Transverse colon (tissue), 4 donors: ENCODE data around the gene RAD21L1. TPM values are rescaled to one million over a fixed set of nuclear protein-coding genes. Genes with fewer than 3 reads are reported as not detected.

ENCODE experiments used
- DNase-seq: peaks from one replicate; pipeline ENCODE4 v3.0.0-alpha.2; 2019
- H3K27ac ChIP-seq, 4 donors: fragments of 200-600 bp; sonication (generic); 2 replicates each; pipeline ENCODE4 v1.5.1; 2016 to 2018; ENCODE audit warnings: inconsistent platforms in 4 of 4
- H3K27me3 ChIP-seq: fragments of 200-600 bp; sonication (generic); 2 replicates; pipeline ENCODE4 v1.5.1; 2017; ENCODE audit warnings: inconsistent platforms
- H3K36me3 ChIP-seq, 4 donors: fragments of 200-600 bp; sonication (generic); 2 replicates each; pipeline ENCODE4 v1.5.1; 2017 to 2019; ENCODE audit warnings: inconsistent platforms in 4 of 4
- H3K4me1 ChIP-seq, 4 donors: fragments of 200-600 bp; sonication (generic); 2 replicates each; pipeline ENCODE4 v1.5.1; 2017 to 2020; ENCODE audit warnings: inconsistent platforms in 4 of 4
- H3K4me3 ChIP-seq, 4 donors: fragments of 200-600 bp; sonication (generic); 1 replicate in 1 of 4; 2 replicates in 3 of 4; pipeline versions ENCODE4 v1.5.1 to v1.6.1; 2017 to 2019; ENCODE audit warnings: inconsistent platforms in 4 of 4
- H3K9me3 ChIP-seq, 2 donors: fragments of 200-600 bp; sonication (generic); 2 replicates each; pipeline ENCODE4 v1.5.1; 2017 to 2019; ENCODE audit warnings: inconsistent platforms in 2 of 2
- CTCF ChIP-seq, 5 experiments: fragments of 200-600 bp in 3 of 5; fragments of 450-650 bp in 2 of 5; sonication (generic) in 3 of 5; IDR thresholded peaks; 1 replicate in 2 of 5; 2 replicates in 3 of 5; pipeline ENCODE4 v1.5.1; 2016 to 2017; ENCODE audit warnings: antibody characterized with exemption in 5 of 5, inconsistent platforms in 3 of 5, mild to moderate bottlenecking in 2 of 5, moderate library complexity in 1 of 5
- EP300 ChIP-seq: sonication (generic); formaldehyde crosslinking; IDR thresholded peaks from one replicate; pipeline ENCODE4 v1.6.1; 2017; ENCODE audit warnings: antibody characterized with exemption, low read depth
- POLR2A ChIP-seq: fragments of 450-650 bp; IDR thresholded peaks from one replicate; pipeline ENCODE4 v1.6.1; 2016; ENCODE audit warnings: antibody characterized with exemption, mild to moderate bottlenecking, moderate library complexity
- POLR2AphosphoS5 ChIP-seq, 3 donors: sonication (generic); formaldehyde crosslinking; IDR thresholded peaks; one replicate each; pipeline ENCODE4 v1.6.1; 2016; ENCODE audit warnings: antibody characterized with exemption in 3 of 3
- WGBS, 2 donors: methylation state at CpG; one replicate each; pipeline ENCODE4 v1.1.5; 2018; ENCODE audit warnings: low coverage in 1 of 2; 5-methylcytosine and 5-hydroxymethylcytosine counted together
- in situ Hi-C, 4 donors: fragments of 200-750 bp; cut with MboI; loops; one replicate each; pipeline versions ENCODE4 v1.15.0 to v1.15.1; 2017; ENCODE audit warnings: low sequenced_read_pairs in 3 of 4, low pct_ligation_motif_present in 1 of 4, low pct_unique_long_range_greater_than_20kb in 1 of 4
- intact Hi-C: fragments of 100-400 bp; cut with DNase I; formaldehyde crosslinking; loops from one replicate; pipeline ENCODE4 v1.15.1; 2023; ENCODE audit warnings: low total_unique reads
- total RNA-seq, 4 donors: library from RNA; depleted of rRNA; stranded (reverse); fragments of >200 nt; gene quantifications; one replicate each; pipeline ENCODE4 v1.1.0, GENCODE V29; 2016

The RAD21L1 gene
- total RNA-seq, 4 donors from 2014 or later: not detected

GRCh38 chr20:1199964-1200363 is 25.9 kb upstream of the RAD21L1 start:
- TF ChIP-seq POLR2AphosphoS5 (IDR thresholded peaks at IDR 0.05): no peak
- TF ChIP-seq POLR2A: no peak
- TF ChIP-seq CTCF (IDR thresholded peaks at IDR 0.05): no peak
- no peak for TF ChIP-seq EP300
- H3K9me3 ChIP-seq: no peaks in the 10 kb centered on the region
- 40 to 89% methylated on average over 1 of the region's 1 CpG for WGBS, 2 donors
- intact Hi-C loops (no loop called here), in situ Hi-C loops (loop anchor here in 2 of 4 donors (25.0 kb wide), 1 partner anchor 388 kb away; no protein-coding TSS in a partner anchor)
- peaks cover 0 to 11% (median 2%) of the 10 kb centered on the region in 4 donors for H3K4me1 ChIP-seq
- no peaks in the 10 kb centered on the region for H3K36me3 ChIP-seq
- H3K27me3 ChIP-seq: no peaks in the 10 kb centered on the region
- DNase-seq: no peak
- H3K27ac ChIP-seq: no peak overlapping the region
- H3K4me3 ChIP-seq: no peak overlapping the region

GRCh38 chr20:1202762-1203504 is 22.9 kb upstream of the RAD21L1 start, which contains the start of gene C20orf202:
Gene C20orf202 (plus strand): TSS chr20:1203454. CDS start chr20:1203586, 132 bp downstream.
- no peaks in the 10 kb centered on the region for H3K27me3 ChIP-seq
- peaks cover 0 to 11% (median 2%) of the 10 kb centered on the region in 4 donors for H3K4me1 ChIP-seq
- intact Hi-C loops: no loop called here
- no peaks in the 10 kb centered on the region for H3K36me3 ChIP-seq
- no peak within 1 kb of the TSS for H3K4me3 ChIP-seq
- 57 to 64% methylated on average over 3 to 5 of the region's 5 CpGs for WGBS, 2 donors
- TF ChIP-seq POLR2AphosphoS5 (IDR thresholded peaks at IDR 0.05) (no peak), EP300 (no peak), CTCF (IDR thresholded peaks at IDR 0.05) (no peak), POLR2A (no peak)
- no peak for DNase-seq
- no peaks in the 10 kb centered on the region for H3K9me3 ChIP-seq
- in situ Hi-C loops: loop anchor here in 2 of 4 donors (25.0 kb wide), 1 partner anchor 391 kb away; no protein-coding TSS in a partner anchor
- H3K27ac ChIP-seq: peak within 1 kb of the TSS in 2 of 4 donors; percentile 8 to 24

GRCh38 chr20:1203630-1204029 is 22.2 kb upstream of the RAD21L1 start:
- Histone ChIP-seq H3K4me1 (peaks cover 0 to 11% (median 2%) of the 10 kb centered on the region in 4 donors), H3K27me3 (no peaks in the 10 kb centered on the region), H3K4me3 (no peak overlapping the region), H3K9me3 (no peaks in the 10 kb centered on the region), H3K27ac (peak overlapping the region in 2 of 4 donors; percentile 8 to 24), H3K36me3 (no peaks in the 10 kb centered on the region)
- DNase-seq: peak; percentile 34
- 41% methylated on average over 5 of the region's 5 CpGs; no CpG with 5 or more reads in 1 of the 2 donors for WGBS, 2 donors
- in situ Hi-C loops: loop anchor here in 2 of 4 donors (25.0 kb wide), 1 partner anchor 391 kb away; no protein-coding TSS in a partner anchor
- intact Hi-C loops: no loop called here
- TF ChIP-seq POLR2A: no peak
- TF ChIP-seq POLR2AphosphoS5 (IDR thresholded peaks at IDR 0.05): no peak
- TF ChIP-seq EP300: no peak
- no peak for TF ChIP-seq CTCF (IDR thresholded peaks at IDR 0.05)

GRCh38 chr20:1204113-1204512 is 21.7 kb upstream of the RAD21L1 start:
- no peak for TF ChIP-seq EP300
- TF ChIP-seq POLR2A: no peak
- no peak for TF ChIP-seq CTCF (IDR thresholded peaks at IDR 0.05)
- no peak for TF ChIP-seq POLR2AphosphoS5 (IDR thresholded peaks at IDR 0.05)
- no peaks in the 10 kb centered on the region for H3K27me3 ChIP-seq
- H3K4me1 ChIP-seq: peaks cover 0 to 11% (median 2%) of the 10 kb centered on the region in 4 donors
- no peak overlapping the region for H3K27ac ChIP-seq
- in situ Hi-C loops: loop anchor here in 2 of 4 donors (25.0 kb wide), 1 partner anchor 392 kb away; no protein-coding TSS in a partner anchor
- DNase-seq: peak; percentile 33
- WGBS, 2 donors: 49% methylated on average over 5 of the region's 5 CpGs; no CpG with 5 or more reads in 1 of the 2 donors
- no peaks in the 10 kb centered on the region for H3K9me3 ChIP-seq
- H3K36me3 ChIP-seq: no peaks in the 10 kb centered on the region
- intact Hi-C loops: no loop called here
- no peak overlapping the region for H3K4me3 ChIP-seq
